GM23248 (cell line): Measurements from ENCODE around the gene NMD3. TPM values are rescaled to one million over a fixed set of nuclear protein-coding genes. Genes with fewer than 3 reads are reported as not detected.
"Not testable (repeated sequence)": the region's sequence is repeated elsewhere in the genome, so short reads cannot be mapped to it uniquely, and the experiment has no call there.

Source experiments
- DNase-seq: peaks from one replicate; pipeline ENCODE4 v3.0.0-alpha.2; 2015
- H2AFZ ChIP-seq: fragments of 200-600 bp; sonication (generic); 2 replicates; pipeline ENCODE4 v1.6.1; 2016; ENCODE audit warnings: antibody characterized with exemption
- H3F3A ChIP-seq: fragments of 200-600 bp; sonication (generic); 2 replicates; pipeline ENCODE4 v1.6.1; 2016; ENCODE audit warnings: mild to moderate bottlenecking, antibody characterized with exemption, mixed run types; ENCODE audit not compliant: insufficient read depth
- H3K27ac ChIP-seq: fragments of 200-600 bp; sonication (generic); 2 replicates; pipeline ENCODE4 v1.5.1; 2016; ENCODE audit warnings: mild to moderate bottlenecking
- H3K27me3 ChIP-seq: fragments of 200-600 bp; sonication (generic); replicated peaks from 2 replicates; pipeline ENCODE4 v1.6.1; 2016; ENCODE audit warnings: mild to moderate bottlenecking; ENCODE audit not compliant: insufficient read depth
- H3K36me3 ChIP-seq: fragments of 200-600 bp; sonication (generic); 2 replicates; pipeline ENCODE4 v1.6.1; 2016; ENCODE audit warnings: low read depth, mild to moderate bottlenecking
- H3K4me1 ChIP-seq: fragments of 200-600 bp; sonication (generic); 2 replicates; pipeline ENCODE4 v1.6.1; 2016; ENCODE audit warnings: mild to moderate bottlenecking; ENCODE audit not compliant: insufficient read depth
- H3K4me2 ChIP-seq: fragments of 200-600 bp; sonication (generic); one replicate; pipeline ENCODE4 v1.6.1; 2016; ENCODE audit warnings: mild to moderate bottlenecking; ENCODE audit not compliant: unreplicated experiment
- H3K4me3 ChIP-seq: fragments of 200-600 bp; sonication (generic); 2 replicates; pipeline ENCODE4 v1.5.1; 2016; ENCODE audit warnings: mild to moderate bottlenecking
- H3K79me2 ChIP-seq: fragments of 200-600 bp; sonication (generic); 2 replicates; pipeline ENCODE4 v1.6.1; 2016; ENCODE audit warnings: mild to moderate bottlenecking; ENCODE audit not compliant: insufficient read depth
- H3K9ac ChIP-seq: fragments of 200-600 bp; sonication (generic); 2 replicates; pipeline ENCODE4 v1.6.1; 2016; ENCODE audit warnings: mild to moderate bottlenecking
- H3K9me2 ChIP-seq: fragments of 200-600 bp; sonication (generic); 2 replicates; pipeline ENCODE4 v1.6.1; 2016; ENCODE audit warnings: mixed run types, mild to moderate bottlenecking, moderate library complexity; ENCODE audit not compliant: insufficient read depth
- H3K9me3 ChIP-seq: fragments of 200-600 bp; sonication (generic); one replicate; pipeline ENCODE4 v1.6.1; 2017; ENCODE audit warnings: low read depth
- H4K20me1 ChIP-seq: fragments of 200-600 bp; sonication (generic); 2 replicates; pipeline ENCODE4 v1.6.0; 2016; ENCODE audit not compliant: insufficient read depth
- EZH2 ChIP-seq: fragments of 200-600 bp; sonication (generic); IDR thresholded peaks from 2 replicates; pipeline ENCODE4 v1.6.1; 2018; ENCODE audit warnings: antibody characterized with exemption, mild to moderate bottlenecking; ENCODE audit not compliant: insufficient read depth, poor library complexity, severe bottlenecking
- EZH2phosphoT487 ChIP-seq: fragments of 200-600 bp; sonication (generic); IDR thresholded peaks from 2 replicates; pipeline ENCODE4 v1.6.1; 2018; ENCODE audit warnings: antibody characterized with exemption, moderate library complexity, mild to moderate bottlenecking, low read depth; ENCODE audit not compliant: insufficient read depth
- WGBS, 2 experiments: methylation state at CpG; one replicate each; pipeline ENCODE4 v1.1.6; 2015 to 2017; ENCODE audit warnings: low lambda C conversion rate in 2 of 2, low coverage in 1 of 2; ENCODE audit errors: missing lambda C conversion rate in 2 of 2; 5-methylcytosine and 5-hydroxymethylcytosine counted together
- in situ Hi-C: fragments of 300-500 bp; cut with MboI; formaldehyde crosslinking; loops from 2 replicates; pipeline ENCODE4 v1.15.0; 2020
- polyA plus RNA-seq: library from polyadenylated mRNA; unstranded; fragments of >200 nt; fragmentation: Nextera tagmentation; extraction: Ambion mirVana; gene quantifications from 2 replicates; pipeline ENCODE4 v1.2.1, GENCODE V29; 2016
- total RNA-seq: library from RNA; depleted of rRNA; stranded (reverse); fragments of >200 nt; shearing (Covaris generic); gene quantifications from 2 replicates; pipeline ENCODE4 v1.2.3, GENCODE V29; 2014; rRNA removed

Gene NMD3
- total RNA-seq: 79.4 and 107 TPM in 2 replicates
- 49.5 and 51.1 TPM in 2 replicates for polyA plus RNA-seq

DNA sequence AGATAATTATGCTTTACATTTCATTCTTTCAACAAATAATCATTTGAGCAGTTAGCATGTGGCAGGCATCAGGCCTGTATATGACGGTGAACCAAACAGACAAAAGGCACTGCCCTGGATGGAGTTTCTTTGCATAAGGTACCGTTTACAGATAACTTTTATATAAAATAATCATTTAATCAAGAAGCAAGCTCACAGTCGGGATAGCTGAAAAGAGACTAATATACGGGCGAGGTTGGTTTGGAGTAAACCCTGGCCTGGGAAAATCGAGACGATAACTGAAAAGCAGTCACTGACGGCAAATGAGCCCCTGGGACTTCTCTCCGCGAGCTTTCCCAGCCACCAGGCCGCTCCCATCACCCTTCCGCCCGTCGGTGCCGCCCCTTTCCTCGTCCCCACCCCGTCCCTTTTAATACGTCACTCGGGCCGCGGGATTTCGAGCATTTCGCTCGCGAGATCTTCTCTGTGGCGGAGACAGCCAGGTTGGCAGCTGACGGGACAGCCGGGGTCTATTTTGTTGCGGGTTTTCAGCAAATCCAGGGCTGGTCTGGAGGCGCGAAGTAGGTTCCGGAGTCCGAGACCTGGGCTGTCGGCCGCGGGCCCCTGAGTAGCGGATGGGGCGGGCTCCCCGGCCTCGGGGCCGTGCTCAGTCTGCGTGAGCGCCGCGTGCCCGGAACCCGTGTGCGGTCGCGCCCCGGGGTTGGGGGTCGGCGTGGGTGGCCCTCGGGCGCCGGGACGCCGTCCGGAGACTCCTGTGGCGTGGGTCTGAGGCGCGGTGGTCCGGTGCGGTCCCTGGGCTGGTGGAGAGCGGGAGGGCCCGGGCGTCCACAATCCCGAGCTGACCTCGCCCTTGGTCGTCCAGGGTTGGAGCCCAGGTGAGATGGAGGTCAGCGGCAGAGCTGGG lies at the start of gene NMD3:
Gene NMD3 (plus strand): TSS at position 462 of the 904 bp plus-strand sequence. CDS start 703 bp downstream, outside the sequence.
- Histone ChIP-seq H3K27me3 (no peaks in the 10 kb centered on the region), H3K9ac (peak within 1 kb of the TSS; percentile 99), H3K4me1 (peaks cover 32% of the 10 kb centered on the region), H3K9me3 (no peaks in the 10 kb centered on the region), H3K9me2 (no peaks in the 10 kb centered on the region), H3K4me3 (peak within 1 kb of the TSS; percentile 89), H3K36me3 (peaks cover 17% of the 10 kb centered on the region), H3K4me2 (peak within 1 kb of the TSS; percentile 91), H2AFZ (peak within 1 kb of the TSS; percentile 92), H3K79me2 (peaks cover 50% of the 10 kb centered on the region), H3K27ac (peak within 1 kb of the TSS; percentile 91), H4K20me1 (no peaks in the 10 kb centered on the region; the same call in 1 of the 2 replicates), H3F3A (no peaks in the 10 kb centered on the region)
- in situ Hi-C loops: no loop called here
- peak; percentile 98 for DNase-seq
- 0 to 2% methylated on average over 70 to 71 of the region's 71 CpGs for WGBS, 2 experiments
- TF ChIP-seq EZH2: no peak
- TF ChIP-seq EZH2phosphoT487: no peak

DNA sequence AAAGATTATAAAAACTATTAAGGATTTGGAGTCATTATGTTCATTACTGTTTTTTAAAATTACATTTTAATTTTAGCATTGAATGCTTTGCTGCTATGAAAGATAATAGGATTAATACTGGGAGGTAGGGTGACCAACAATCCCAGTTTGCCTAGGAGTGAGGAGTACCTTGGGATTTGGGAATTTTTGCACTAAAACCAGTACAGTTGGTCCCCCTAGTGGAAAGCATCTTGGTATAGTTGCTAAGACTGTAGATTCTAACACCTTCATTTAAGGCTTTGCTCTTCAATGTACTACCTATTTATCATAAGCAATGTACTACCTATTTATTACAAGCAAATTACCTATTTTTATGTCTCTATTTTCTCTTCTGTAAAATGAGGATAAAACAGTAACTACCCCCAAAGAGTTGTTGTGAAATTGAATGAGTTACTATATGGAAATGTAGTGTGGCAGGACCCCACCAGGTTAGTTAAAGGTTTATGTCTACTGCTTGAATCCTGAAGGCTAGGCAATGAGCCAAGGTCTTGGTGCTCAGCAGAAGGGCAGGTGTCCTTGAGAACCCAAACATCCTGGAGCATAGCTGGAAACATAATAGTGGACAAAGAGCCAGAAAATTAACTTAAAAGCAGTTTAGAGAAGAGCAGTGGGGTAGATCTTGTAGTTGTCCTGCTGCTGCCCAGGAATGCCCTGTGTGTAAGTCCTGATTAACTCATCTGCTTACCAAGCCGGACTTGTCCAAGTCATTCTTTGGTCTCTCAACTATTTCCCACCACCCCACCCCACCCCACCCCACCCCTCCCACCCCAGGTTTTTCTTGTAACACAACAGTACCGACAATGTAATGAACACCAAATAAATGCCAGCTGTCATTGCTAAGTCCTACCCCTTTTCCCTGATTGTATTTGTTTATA lies 49.2 kb upstream of the NMD3 start:
- WGBS, 2 experiments: 81 to 100% methylated on average over 1 to 2 of the region's 2 CpGs

GRCh38 chr3:161175506-161175905 lies 45.6 kb upstream of the NMD3 start:
- no peaks in the 10 kb centered on the region for H3K36me3 ChIP-seq
- H3K4me1 ChIP-seq: peaks cover 12% of the 10 kb centered on the region
- H3K4me2 ChIP-seq: no peak overlapping the region
- 24 to 32% methylated on average over 1 of the region's 1 CpG for WGBS, 2 experiments
- H3K9ac ChIP-seq: no peak overlapping the region
- no peak overlapping the region for H3K27ac ChIP-seq
- no peaks in the 10 kb centered on the region for H3K27me3 ChIP-seq
- TF ChIP-seq EZH2: no peak
- TF ChIP-seq EZH2phosphoT487: no peak
- H3K9me3 ChIP-seq: no peaks in the 10 kb centered on the region
- DNase-seq: no peak
- no peak overlapping the region for H2AFZ ChIP-seq
- no peaks in the 10 kb centered on the region for H4K20me1 ChIP-seq
- in situ Hi-C loops: no loop called here
- H3K4me3 ChIP-seq: no peak overlapping the region
- H3F3A ChIP-seq: no peaks in the 10 kb centered on the region
- no peaks in the 10 kb centered on the region for H3K9me2 ChIP-seq
- no peaks in the 10 kb centered on the region for H3K79me2 ChIP-seq

More for the DNA sequence above, 49.2 kb upstream of the NMD3 start:
- in situ Hi-C loops: no loop called here
- Histone ChIP-seq H3K27me3 (no peaks in the 10 kb centered on the region), H3K9me3 (no peaks in the 10 kb centered on the region), H3K4me3 (no peak overlapping the region), H3K9me2 (no peaks in the 10 kb centered on the region), H3K36me3 (no peaks in the 10 kb centered on the region), H3K4me2 (peak overlapping the region; percentile 36), H3K79me2 (no peaks in the 10 kb centered on the region), H3F3A (no peaks in the 10 kb centered on the region), H4K20me1 (no peaks in the 10 kb centered on the region), H3K9ac (no peak overlapping the region), H3K27ac (peak overlapping the region; percentile 7; the same call in 1 of the 2 replicates), H3K4me1 (peaks cover 12% of the 10 kb centered on the region), H2AFZ (no peak overlapping the region)
- DNase-seq: peak; percentile 18
- TF ChIP-seq EZH2 (no peak), EZH2phosphoT487 (no peak)

DNA sequence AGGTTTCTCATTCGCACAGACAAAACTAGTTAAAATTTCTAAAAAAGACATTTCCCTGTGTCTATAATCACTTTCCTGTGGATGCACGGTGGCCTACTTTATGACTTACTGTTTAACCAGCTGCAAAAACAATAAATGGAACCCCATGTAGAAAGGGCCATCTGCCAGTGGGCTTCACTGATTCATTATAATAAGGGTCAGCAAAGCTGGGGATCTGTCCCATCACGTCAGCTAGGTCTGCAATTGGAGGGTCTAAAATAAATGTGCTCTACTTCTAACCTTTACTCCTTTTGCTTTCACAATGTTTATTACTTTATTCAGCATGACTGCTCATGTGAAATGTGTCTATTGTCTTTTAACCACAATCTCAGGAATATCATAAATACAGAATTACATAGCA lies 43.1 kb upstream of the NMD3 start:
- Histone ChIP-seq H3K9me2 (no peaks in the 10 kb centered on the region), H3K79me2 (no peaks in the 10 kb centered on the region), H3K4me2 (no peak overlapping the region), H3K4me3 (no peak overlapping the region), H4K20me1 (no peaks in the 10 kb centered on the region), H3K9ac (no peak overlapping the region), H3K27ac (no peak overlapping the region), H2AFZ (no peak overlapping the region), H3K36me3 (no peaks in the 10 kb centered on the region), H3K9me3 (no peaks in the 10 kb centered on the region), H3K4me1 (no peaks in the 10 kb centered on the region), H3K27me3 (no peaks in the 10 kb centered on the region), H3F3A (no peaks in the 10 kb centered on the region)
- no peak for DNase-seq
- 52 to 56% methylated on average over 3 of the region's 3 CpGs for WGBS, 2 experiments
- TF ChIP-seq EZH2 (no peak), EZH2phosphoT487 (no peak)
- in situ Hi-C loops: no loop called here

GRCh38 chr3:161181371-161181770 lies 39.7 kb upstream of the NMD3 start:
- H3K4me3 ChIP-seq, H3K27me3 ChIP-seq, H3K9ac ChIP-seq, H3K9me2 ChIP-seq, H4K20me1 ChIP-seq, H3F3A ChIP-seq, in situ Hi-C loops, H3K4me2 ChIP-seq, H3K9me3 ChIP-seq, H2AFZ ChIP-seq, DNase-seq, H3K4me1 ChIP-seq, H3K79me2 ChIP-seq, H3K27ac ChIP-seq, H3K36me3 ChIP-seq: not testable (repeated sequence)
- 0 to 20% methylated on average over 1 of the region's 1 CpG for WGBS, 2 experiments
